MCF 10A (cell line): Measurements from ENCODE around the gene SCARF2. TPM values are rescaled to one million over a fixed set of nuclear protein-coding genes. Genes with fewer than 3 reads are reported as not detected.

Experiments used
- BruUV-seq: library from RNA; stranded (reverse); fragments of 400-500 nt; replicated peaks from 2 replicates; lab custom pipeline; 2021; lab: Mats Ljungman, UMichigan
- CTCF ChIA-PET: fragments of 300-600 bp; sonication (Branson Sonifier 250); formaldehyde crosslinking; extraction: SDS; loops from one replicate; lab custom pipeline; 2021; ENCODE audit warnings: antibody characterized with exemption, inconsistent platforms; lab: Yijun Ruan, JAX
- POLR2A ChIA-PET: fragments of 300-600, 350-650 bp; sonication (Branson Sonifier 250); formaldehyde crosslinking; extraction: SDS; loops from one replicate; lab custom pipeline; 2020; ENCODE audit warnings: antibody characterized with exemption, inconsistent platforms; lab: Yijun Ruan, JAX
- DNase-seq: peaks from one replicate; pipeline ENCODE4 v3.0.0-alpha.2; 2018; ENCODE audit not compliant: unreplicated experiment
- H3K27ac Mint-ChIP-seq: one replicate; pipeline ENCODE4 v1.8.0; 2022; ENCODE audit warnings: mild to moderate bottlenecking, low read depth, mixed read lengths; ENCODE audit not compliant: unreplicated experiment
- H3K27me3 Mint-ChIP-seq: one replicate; pipeline ENCODE4 v1.8.0; 2022; ENCODE audit warnings: mixed read lengths; ENCODE audit not compliant: insufficient read depth, unreplicated experiment
- H3K36me3 Mint-ChIP-seq: one replicate; pipeline ENCODE4 v1.8.0; 2022; ENCODE audit warnings: mild to moderate bottlenecking, moderate library complexity, mixed read lengths; ENCODE audit not compliant: insufficient read depth, unreplicated experiment
- H3K4me1 Mint-ChIP-seq: one replicate; pipeline ENCODE4 v1.8.0; 2022; ENCODE audit warnings: mixed read lengths; ENCODE audit not compliant: insufficient read depth, unreplicated experiment
- H3K4me3 Mint-ChIP-seq: one replicate; pipeline ENCODE4 v1.8.0; 2022; ENCODE audit warnings: mild to moderate bottlenecking, moderate library complexity, mixed read lengths; ENCODE audit not compliant: unreplicated experiment
- H3K9me3 Mint-ChIP-seq: one replicate; pipeline ENCODE4 v1.8.0; 2022; ENCODE audit warnings: mixed read lengths; ENCODE audit not compliant: unreplicated experiment
- intact Hi-C: fragments of 100-400 bp; cut with micrococcal nuclease; formaldehyde crosslinking; loops from 2 replicates; pipeline ENCODE4 v1.14.1; 2022
- total RNA-seq: library from RNA; stranded (reverse); gene quantifications from 2 replicates; pipeline ENCODE4 v1.2.3, GENCODE V29; 2022
- TF ChIP-seq, protein P1 (sequence below): fragments of 200-600 bp; IDR thresholded peaks from one replicate; pipeline ENCODE4 v1.8.0; 2022; ENCODE audit warnings: antibody characterized with exemption, mild to moderate bottlenecking; ENCODE audit not compliant: unreplicated experiment

The SCARF2 gene
- total RNA-seq, 1 experiment from 2014 or later: 0.35 TPM

DNA sequence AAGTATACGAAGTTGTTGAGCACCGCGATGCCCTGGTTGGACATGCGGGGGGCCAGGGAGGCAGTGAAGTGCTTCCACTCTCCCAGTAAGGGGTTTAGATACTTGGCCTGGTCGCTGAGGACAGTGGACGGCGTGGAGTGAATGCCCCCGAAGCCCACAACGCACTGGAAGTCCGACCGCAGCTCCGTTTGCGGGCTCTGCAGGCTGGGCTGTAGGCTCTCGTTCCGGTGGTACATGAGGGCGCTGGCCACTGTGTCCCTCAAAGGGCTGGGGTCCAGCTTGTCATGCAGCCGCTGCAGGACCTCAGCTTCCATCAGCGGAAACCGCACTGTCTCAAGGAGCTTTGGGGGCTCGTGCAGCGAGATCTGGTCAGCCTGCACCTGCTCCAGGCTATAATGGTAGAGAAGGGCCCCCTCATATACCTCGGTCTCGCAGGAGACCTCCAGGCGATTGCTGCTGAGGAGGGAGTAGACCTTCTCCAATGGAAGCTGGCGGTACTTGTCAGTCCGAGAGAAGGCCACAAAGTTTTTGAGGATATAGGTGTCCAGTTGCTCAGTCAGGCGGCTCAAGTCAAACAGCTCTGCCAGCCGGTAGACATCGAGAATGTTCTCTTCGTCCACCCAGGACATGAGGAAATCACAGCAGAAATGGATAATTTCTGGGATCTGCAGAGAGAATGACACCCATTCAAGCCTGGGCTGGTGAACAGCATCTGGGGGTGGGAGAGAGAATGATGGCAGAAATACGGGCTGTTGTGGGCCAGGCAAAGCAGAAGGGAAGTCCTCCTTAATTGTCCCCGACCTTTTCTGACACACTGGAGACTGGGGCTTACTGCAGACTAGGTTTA, 27.5 kb upstream of the SCARF2 start:
- DNase-seq: no peak
- H3K36me3 Mint-ChIP-seq: peaks cover 33% of the 10 kb centered on the region
- no peaks in the 10 kb centered on the region for H3K9me3 Mint-ChIP-seq
- intact Hi-C loops: no loop called here
- no peaks in the 10 kb centered on the region for H3K4me1 Mint-ChIP-seq
- no peak overlapping the region for H3K4me3 Mint-ChIP-seq
- no peaks in the 10 kb centered on the region for H3K27me3 Mint-ChIP-seq
- TF ChIP-seq, protein P1, sequence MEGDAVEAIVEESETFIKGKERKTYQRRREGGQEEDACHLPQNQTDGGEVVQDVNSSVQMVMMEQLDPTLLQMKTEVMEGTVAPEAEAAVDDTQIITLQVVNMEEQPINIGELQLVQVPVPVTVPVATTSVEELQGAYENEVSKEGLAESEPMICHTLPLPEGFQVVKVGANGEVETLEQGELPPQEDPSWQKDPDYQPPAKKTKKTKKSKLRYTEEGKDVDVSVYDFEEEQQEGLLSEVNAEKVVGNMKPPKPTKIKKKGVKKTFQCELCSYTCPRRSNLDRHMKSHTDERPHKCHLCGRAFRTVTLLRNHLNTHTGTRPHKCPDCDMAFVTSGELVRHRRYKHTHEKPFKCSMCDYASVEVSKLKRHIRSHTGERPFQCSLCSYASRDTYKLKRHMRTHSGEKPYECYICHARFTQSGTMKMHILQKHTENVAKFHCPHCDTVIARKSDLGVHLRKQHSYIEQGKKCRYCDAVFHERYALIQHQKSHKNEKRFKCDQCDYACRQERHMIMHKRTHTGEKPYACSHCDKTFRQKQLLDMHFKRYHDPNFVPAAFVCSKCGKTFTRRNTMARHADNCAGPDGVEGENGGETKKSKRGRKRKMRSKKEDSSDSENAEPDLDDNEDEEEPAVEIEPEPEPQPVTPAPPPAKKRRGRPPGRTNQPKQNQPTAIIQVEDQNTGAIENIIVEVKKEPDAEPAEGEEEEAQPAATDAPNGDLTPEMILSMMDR: no peak
- no TSS peak for BruUV-seq
- H3K27ac Mint-ChIP-seq: no peak overlapping the region
- ChIA-PET CTCF (interaction anchor here (1.0 to 1.6 kb wide), 2 partner anchors 9 to 278 kb away, joined by 4 to 8 read pairs; no protein-coding TSS in a partner anchor), POLR2A (interaction anchor here (1.2 kb wide), 1 partner anchor 65 kb away, joined by 3 read pairs; no protein-coding TSS in a partner anchor)

DNA sequence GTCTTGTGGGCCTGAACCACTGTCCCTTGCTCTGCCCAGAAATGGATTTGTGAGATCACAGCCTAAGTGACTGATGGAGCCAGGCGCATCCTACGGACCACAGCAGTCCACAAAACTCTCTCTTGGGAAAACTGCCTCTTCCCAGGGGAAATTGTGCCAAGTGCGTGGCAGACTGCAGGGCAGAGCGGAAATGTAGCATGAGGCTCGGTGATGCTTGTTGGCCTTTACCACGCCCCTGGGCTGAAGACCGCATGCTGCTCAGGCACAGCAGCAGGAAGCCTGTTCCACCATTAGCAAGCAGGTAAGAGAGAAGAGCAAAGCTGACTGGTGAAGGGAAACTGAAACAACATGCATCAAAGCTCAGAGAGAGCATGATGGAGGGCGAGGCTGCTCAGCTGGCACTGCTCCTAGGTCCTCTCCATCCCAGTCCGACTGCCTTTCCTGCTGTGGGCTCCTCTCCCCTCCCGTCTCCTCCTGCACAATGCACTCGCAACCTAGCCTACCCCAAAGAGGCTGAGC, 26.5 kb upstream of the SCARF2 start:
- H3K4me1 Mint-ChIP-seq: no peaks in the 10 kb centered on the region
- intact Hi-C loops: no loop called here
- no peak overlapping the region for H3K4me3 Mint-ChIP-seq
- H3K27me3 Mint-ChIP-seq: no peaks in the 10 kb centered on the region
- TF ChIP-seq, protein P1: no peak
- ChIA-PET POLR2A (interaction anchor here (1.2 kb wide), 1 partner anchor 66 kb away, joined by 3 read pairs; no protein-coding TSS in a partner anchor), CTCF (interaction anchor here (1.0 to 1.6 kb wide), 3 partner anchors 10 to 278 kb away, joined by 3 to 8 read pairs (median 4); no protein-coding TSS in a partner anchor)
- no peak overlapping the region for H3K27ac Mint-ChIP-seq
- DNase-seq: no peak
- H3K36me3 Mint-ChIP-seq: peaks cover 27% of the 10 kb centered on the region
- BruUV-seq: no TSS peak
- H3K9me3 Mint-ChIP-seq: no peaks in the 10 kb centered on the region

DNA sequence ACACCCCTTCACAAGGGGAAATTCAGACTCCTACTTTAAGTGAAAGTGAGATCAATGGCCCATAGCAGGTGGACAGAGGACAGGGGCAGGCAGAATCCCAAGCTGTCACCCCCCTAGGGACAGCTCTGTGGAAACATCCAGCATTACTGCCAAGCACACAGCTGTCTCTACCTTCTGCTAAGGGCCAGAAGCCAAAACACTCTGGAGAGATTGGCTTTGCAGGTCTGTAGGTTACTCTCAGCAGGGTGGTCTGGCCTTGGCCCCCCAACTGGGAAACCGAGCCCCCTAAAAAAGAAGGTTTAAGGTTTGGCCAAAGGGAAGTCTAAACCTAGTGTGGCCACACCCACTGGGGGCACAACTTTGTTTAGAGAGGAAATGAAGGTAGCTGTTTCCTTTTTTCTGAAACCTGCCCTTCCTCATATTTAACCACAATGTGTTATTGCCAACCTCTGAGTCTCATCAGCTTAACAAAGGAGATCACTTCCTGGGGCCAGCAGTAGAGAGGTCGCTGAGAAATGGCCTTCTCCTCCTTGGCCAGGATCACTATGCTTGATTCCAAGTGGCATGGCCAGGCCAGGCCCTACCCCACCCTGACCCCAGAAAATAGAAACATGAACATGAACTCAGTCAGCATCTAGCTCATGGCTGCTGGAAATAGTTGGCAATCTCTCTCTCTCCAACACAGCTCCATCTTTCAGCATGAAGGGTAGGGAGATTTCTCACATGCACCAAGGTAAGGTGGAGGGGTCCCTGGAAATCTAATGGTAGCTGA, 25.9 kb upstream of the SCARF2 start:
- Mint-ChIP-seq H3K4me1 (no peaks in the 10 kb centered on the region), H3K36me3 (peaks cover 27% of the 10 kb centered on the region), H3K27me3 (no peaks in the 10 kb centered on the region), H3K27ac (no peak overlapping the region), H3K4me3 (no peak overlapping the region), H3K9me3 (no peaks in the 10 kb centered on the region)
- intact Hi-C loops: no loop called here
- POLR2A ChIA-PET: interaction anchor here (1.2 kb wide), 1 partner anchor 67 kb away, joined by 3 read pairs; no protein-coding TSS in a partner anchor
- BruUV-seq: no TSS peak
- no peak for DNase-seq
- TF ChIP-seq, protein P1: no peak
- CTCF ChIA-PET: interaction anchor here (1.0 to 1.6 kb wide), 2 partner anchors 11 to 100 kb away, joined by 3 to 8 read pairs; no protein-coding TSS in a partner anchor
